Limb (tissue), 2 donors: ENCODE measurements around the gene COBLL1.
"Not testable (repeated sequence)": the region's sequence is repeated elsewhere in the genome, so short reads cannot be mapped to it uniquely, and the experiment has no call there.

Experiments
- DNase-seq, 2 donors: peaks; one replicate each; pipeline ENCODE4 v3.0.0-alpha.2; 2016; ENCODE audit errors: extremely low spot score in 2 of 2

Gene COBLL1, protein sequence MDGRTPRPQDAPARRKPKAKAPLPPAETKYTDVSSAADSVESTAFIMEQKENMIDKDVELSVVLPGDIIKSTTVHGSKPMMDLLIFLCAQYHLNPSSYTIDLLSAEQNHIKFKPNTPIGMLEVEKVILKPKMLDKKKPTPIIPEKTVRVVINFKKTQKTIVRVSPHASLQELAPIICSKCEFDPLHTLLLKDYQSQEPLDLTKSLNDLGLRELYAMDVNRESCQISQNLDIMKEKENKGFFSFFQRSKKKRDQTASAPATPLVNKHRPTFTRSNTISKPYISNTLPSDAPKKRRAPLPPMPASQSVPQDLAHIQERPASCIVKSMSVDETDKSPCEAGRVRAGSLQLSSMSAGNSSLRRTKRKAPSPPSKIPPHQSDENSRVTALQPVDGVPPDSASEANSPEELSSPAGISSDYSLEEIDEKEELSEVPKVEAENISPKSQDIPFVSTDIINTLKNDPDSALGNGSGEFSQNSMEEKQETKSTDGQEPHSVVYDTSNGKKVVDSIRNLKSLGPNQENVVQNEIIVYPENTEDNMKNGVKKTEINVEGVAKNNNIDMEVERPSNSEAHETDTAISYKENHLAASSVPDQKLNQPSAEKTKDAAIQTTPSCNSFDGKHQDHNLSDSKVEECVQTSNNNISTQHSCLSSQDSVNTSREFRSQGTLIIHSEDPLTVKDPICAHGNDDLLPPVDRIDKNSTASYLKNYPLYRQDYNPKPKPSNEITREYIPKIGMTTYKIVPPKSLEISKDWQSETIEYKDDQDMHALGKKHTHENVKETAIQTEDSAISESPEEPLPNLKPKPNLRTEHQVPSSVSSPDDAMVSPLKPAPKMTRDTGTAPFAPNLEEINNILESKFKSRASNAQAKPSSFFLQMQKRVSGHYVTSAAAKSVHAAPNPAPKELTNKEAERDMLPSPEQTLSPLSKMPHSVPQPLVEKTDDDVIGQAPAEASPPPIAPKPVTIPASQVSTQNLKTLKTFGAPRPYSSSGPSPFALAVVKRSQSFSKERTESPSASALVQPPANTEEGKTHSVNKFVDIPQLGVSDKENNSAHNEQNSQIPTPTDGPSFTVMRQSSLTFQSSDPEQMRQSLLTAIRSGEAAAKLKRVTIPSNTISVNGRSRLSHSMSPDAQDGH

DNA sequence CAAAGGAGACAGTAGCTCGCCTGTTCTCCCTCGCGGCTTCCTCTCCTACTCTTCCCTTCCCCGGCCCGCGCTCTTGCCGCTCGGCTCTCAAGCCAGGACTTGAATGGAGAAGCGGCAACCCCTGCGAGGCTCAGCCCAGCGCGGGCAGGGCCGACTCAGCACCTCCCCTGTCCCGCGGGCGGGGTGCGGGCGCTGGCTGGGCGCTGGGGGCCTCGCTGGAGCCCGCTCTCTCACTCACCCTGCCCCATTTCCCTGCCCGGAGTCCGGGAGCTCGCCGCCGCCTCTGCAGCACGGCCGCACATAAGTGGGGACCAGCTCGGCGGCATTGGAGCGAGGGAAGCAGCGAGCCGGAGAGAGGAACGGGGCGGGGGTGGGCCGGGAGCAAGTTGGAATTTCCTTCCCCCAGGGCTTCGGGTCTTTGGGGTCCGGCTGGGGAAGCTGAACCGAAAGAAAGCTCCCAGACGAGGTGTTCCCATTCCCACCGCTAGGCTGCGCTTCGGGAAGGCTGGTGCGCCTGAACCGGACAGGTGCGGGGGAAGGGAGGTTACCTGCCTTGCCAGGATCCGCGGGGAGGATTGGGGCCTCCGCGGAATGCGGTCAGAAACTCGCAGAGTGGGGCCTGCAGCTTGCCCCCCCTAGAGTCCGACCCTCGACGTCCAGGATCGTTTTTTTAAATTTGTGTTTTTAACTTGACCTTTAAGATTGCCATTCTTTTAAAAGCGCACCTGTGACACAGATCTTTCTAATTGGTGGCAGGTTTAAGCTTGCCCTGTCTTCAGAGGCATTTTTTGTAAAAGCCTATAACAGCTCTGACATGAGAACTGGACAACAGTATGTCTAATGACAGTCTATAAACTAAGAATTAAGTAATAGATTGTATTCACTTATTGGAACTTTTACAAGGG, at the start of gene COBLL1:
Gene COBLL1 (minus strand): TSS at position 105 of the 905 bp plus-strand sequence. CDS start 627 bp downstream, outside the sequence.
- DNase-seq: peak; percentile 67 to 86

DNA sequence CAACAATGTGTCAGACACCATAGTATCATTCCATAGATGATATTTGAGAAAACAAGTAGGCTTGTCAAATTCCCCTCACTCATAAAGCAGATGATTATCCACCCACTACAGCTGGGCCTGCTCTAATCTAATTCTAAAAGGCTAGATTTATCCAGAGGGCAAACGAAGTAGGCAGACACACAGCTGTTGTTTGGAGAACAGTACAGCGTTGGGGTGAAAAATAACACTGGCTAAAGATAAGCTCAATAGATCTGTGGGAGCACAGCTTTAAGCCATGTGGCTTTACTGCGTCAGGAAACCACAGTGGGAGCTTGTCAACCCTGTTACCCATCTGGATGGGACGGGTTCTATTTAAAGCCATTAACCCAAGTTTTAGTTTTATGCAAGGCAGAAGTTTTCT, 48.9 kb upstream of the COBLL1 start:
- DNase-seq: peak in 1 of 2 donors; percentile 62

DNA sequence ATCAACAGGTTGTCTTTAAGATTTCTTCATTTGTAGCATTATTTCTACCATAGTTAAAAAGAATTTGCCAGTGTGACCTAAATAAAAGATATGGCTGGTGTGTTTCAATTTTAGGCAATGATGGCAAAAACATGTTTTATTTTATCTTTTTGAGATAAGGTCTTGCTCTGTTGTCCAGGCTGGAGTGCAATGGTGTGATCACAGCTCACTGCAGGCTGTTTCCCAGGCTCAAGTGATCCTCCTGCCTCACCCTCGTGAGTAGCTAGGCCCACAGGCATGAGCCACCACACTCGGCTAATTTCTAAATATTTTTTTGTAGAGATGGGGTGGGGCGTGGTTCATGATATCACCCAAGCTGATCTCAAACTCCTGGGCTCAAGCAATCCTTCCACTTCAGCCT, 47.0 kb upstream of the COBLL1 start:
- DNase-seq: no peak

DNA sequence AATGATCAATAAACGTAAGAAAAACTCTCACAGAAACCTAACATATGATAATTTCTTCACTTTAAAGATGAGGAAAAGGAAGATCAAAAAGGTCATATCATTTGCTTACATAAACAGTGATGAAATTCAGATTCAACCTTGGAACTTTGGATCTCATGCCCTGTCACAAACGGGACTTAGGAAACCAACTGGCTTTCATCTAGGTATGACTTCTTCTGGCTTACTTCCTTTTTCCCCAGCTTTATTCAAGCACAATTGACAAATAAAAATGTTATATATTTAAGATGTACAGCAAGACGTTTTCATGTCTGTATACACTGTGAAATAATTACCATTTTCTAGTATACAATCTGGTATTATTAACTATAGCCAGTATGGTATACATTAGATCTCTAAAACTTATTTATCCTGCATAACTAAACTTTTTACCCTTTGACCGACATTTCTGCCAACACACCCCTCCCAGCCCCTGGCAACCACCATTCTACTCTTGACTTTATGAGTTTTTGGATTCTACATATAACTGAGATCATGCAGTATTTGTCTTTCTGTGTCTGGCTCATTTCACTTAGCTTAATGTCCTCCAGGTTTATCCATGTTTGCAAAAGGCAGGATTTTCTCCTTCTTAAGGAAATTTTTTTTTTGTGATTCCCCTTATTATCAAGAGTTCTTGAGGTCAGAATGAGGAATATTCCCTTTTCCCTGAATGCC, 46.0 kb upstream of the COBLL1 start:
- no peak for DNase-seq

DNA sequence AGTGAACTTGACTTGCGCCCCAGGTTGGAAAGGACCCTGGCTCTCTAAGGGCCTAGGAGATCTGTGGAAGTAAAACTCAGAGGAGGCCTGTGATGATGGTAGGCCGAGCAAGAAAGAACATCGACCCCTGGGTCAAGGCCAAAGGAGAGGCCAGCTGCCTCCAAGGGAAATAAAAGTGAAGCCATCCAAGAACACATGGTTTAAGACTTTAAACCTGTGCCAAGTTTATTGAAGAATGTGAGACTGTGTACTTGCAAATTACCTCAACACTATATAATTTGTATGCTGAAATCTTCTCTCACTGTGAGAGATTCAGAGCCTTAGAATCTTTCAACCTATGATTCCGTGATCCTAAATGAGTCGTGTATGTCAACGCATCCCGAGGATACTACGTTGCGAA, 40.7 kb upstream of the COBLL1 start:
- DNase-seq: no peak

DNA sequence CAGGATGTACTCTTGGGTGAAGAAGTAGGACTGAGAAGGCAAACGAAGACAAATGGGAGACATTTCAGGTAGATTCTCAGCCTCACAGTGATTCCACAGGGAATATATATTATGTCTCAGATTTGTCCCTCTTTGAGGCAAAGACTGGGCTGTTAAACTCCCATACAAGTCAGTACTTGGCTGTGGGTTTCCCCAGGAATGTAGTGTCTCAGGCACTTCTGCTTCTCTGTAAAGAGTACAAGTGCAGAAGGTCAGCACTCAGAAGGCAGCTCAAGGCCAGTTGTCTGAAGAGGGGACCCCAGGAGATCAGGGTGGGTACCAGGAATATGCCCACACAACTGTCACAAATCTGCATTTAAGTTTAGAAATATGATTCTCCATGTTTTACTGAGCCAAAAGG, 39.9 kb upstream of the COBLL1 start:
- no peak for DNase-seq

DNA sequence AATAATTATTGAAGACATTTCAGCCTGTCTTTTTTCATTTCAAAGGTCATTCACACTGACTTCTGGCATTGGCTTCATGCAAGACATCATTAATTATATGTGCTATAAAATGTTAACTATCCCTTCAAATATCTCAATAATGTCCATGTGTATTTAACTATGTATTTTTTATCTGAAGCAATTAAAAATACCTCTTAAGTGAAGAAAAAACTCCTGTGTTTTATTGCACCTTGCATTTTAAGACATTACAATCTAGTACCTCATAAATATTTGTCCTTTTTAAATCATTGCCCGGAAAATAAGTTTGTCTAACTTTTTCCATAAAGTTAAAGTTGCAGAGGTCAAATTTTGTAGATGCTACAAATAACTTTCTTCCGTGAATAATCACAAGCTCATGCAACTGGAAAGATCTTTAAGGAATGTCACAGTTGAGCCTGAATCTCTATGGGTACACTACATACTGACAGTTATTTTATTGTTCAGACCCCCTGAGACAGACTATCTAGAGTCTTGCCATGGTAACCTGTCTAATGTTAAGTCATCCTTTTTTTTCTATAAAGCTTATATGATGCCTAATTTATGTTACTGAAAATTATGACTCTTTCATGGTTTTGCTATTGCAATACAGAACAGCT, 38.4 kb upstream of the COBLL1 start:
- DNase-seq: no peak

DNA sequence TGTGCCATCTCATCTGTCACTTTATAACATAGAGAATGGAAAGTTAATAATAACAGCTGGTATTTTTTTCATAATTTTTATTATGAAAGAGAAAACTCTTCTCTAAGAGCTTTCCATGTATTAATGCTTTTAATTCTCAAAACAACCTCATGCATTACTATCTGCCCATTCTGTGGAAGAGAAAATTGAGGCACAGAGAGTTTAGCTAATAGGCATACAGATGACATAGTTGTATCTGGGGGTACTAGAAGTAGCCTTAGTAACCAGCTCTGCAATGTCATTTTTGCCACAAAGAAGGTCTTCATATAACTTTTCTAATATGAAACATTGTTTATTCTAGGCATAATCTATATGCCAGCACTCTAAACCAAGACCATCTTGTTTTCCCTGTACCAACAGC, 36.3 kb upstream of the COBLL1 start:
- DNase-seq: no peak

DNA sequence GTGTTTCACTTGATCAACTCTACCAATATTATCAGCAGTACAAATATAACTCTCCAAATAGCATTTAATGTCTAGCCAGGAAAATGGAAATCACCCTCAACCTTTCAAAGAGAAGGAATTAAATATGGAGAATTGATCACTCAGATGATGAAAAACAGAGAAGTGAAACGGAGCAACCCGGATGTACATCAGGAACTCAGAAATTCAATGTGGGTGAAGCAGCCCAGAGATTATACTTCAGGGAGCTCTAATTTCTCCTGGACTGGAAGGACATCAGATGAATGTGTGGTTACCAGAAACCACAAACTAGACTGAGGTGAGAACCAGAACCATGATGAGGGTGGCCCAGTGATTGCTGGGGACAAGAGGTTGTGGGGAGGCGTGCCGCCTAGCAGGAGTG, 35.5 kb upstream of the COBLL1 start:
- no peak for DNase-seq

DNA sequence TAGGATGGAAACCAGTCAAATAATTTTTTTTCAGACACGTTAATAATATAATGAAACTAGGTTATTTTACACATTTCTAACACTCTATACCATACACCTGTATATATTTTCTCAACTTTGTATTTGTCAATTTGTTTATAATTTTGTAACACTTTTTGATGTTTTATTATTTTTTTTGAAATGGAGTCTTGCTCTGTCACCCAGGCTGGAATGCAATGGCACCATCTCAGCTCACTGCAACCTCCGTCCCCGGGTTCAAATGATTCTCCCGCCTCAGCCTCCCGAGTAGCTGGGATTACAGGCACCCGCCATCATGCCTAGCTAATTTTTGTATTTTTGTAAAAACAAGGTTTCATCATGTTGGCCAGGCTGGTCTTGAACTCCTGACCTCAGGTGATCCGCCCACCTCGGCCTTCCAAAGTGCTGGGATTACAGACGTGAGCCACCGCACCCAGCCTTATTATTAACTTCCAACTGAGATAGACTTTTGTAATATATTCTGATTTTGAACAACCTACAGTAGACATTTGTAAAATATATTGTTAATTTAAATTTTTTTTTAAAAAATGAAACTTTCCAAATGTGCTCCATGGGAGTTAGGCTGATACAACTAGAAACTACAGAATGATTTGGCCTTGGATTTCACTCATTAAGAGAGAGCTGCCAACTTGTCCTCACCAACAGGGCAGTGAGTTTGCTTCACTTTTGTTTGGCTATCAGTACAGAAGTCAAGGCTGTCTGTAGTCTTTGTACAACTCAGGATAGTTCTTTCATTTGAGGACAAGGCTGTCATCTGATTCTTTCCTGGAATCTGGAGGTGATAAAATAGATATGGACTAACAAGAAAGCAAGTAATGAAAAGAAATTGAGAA, 33.9 kb upstream of the COBLL1 start:
- no peak for DNase-seq

DNA sequence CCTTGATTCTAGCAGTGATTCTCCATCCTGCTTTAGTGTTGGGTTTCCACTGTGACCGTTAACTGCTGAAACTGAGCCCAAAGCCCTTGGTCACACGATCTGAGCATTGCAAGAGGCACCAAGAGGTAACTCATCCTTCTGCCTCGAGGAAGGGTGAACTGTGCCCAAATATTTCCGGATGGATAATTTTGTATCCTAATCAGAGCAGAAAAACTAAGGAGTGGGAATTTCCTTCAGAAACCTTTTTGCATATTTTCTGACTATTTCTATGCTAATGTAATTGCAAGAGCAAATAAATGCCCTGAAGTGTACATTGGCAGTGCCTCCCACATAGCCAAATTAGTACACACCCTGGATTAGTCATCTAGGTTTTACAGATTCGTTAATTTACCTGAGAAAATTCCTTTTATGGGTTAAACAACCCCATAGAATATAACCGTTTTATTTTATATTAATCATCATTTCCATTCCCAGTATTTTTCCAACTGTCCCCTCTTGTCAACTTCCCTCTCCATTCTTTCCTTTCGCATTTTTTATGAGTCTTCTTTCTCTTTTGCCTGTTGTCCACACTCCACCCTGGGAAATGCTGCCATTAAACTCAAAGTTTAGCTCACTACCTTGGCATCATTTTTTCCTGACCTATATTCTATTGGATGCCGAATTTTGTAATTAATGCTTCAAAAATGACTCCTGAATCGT, 31.7 kb upstream of the COBLL1 start:
- DNase-seq: no peak

DNA sequence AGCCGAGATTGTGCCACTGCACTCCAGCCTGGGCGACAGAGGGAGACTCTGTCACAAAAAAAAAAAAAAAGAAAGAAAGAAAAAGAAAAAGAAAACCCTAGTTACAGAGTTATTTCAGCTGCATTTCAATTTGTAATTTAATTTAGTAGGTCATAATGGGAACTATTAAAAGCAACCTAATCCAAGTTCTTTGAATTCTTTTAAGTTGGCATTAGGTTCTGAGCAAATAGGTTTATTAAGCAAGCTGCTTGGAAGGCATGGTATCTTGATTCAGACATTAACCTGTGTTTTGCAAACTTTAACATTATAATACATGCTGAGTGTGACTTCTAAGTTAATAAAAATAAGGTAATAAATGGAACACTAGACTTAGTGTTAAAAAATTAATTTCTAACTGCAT, 29.8 kb upstream of the COBLL1 start:
- no peak for DNase-seq

DNA sequence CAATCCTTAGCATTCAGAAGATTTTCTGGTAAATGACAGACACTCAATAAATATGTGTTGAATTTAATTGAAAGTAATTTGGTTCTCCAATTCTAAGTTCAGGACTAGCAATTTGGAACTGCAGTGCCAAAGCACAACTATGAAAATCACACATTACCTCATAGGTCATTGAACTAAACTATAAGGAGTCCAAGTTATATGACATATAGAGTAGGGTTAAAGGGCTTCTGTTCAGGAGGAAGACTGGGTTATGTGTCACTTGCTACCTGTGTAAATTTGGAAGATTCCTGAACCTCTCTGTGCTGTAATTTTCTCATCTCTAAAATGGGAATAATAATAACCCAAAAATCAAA, 27.8 kb upstream of the COBLL1 start:
- no peak for DNase-seq

DNA sequence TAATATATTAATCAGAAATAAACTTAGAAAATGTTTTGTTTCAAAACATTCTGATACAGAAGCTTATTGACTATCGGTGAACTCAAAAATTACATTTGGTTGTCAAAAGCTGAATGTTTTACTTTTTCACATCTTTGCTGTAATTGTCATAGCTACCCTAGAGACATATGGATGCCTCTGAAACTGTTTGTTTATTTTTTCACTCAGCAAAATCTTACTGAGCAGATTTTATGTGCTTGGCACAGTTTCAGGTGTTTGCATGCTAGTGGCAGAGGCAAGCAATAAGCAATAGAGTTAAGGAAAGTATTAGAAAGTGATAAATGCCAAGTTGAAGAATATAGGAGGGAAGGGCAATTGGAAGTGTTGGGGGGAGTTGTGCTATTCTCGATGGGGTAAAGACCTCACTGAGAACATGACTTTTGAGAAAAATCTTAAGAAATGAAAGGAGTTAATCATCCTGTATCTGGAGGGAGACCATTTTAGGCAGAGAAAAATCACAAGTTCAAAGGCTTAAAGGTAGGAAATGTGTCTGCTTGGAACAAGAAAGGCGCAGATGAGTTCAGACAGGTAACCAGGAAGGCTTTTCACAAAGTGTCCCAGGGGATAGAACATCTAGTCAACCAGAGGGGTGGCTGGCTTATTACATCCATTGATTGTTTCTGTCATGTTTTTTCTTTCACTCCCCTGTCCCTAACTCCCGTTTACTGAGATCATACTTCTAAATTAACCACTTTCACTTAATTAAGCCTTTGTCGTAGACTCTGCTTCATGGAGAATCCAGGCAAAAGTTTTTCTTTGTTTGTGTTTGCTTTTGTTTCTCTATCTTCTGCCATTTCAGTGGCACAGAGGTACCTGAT, 27.2 kb upstream of the COBLL1 start:
- DNase-seq: no peak

DNA sequence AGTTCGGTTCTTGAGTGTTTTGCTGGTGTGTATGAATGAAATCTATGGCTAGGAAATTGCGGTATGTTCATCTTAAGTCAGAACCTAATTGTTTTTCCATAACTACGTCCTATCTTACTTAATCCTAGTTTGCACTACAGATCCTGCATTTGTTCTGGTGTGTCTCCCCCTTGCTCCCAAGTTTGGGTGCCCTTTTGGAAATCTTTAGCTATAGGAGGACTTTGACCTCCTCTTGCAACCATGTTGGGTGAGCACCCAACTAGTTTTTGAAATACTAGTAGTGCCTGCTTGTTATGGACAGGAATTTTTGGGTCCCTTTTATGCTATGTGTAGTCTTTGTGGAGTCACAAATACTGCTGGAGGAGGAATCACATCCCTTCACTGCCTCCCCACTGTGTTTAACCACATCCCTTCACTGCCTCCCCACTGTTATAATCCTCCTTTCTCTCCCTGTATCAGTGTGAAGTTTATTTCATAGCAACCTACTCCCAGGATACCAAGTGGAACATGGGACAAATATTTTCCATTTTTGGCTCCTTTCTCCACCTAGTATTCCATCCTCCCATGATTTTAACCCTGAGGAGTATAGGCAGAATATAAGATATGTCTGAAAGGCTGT, 26.3 kb upstream of the COBLL1 start:
- DNase-seq: no peak

DNA sequence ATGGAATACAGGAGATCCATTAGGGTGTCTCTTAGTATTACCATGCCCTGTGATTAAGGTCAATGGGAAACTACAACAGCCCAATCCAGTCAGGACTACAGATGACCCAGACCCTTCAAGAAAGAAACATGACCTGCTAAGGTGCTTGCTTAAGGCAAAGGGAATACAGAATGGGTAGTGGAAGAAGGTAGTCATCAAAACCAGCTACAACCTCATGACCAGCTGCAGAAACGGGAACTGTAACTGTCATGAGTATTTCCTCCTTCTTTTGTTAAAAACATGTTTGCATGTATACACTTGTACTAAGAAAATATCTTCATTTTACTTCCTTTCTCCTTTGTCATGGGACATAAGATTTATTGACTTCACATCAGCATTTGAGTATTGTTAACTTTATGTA, 24.8 kb upstream of the COBLL1 start:
- DNase-seq: not testable (repeated sequence)

DNA sequence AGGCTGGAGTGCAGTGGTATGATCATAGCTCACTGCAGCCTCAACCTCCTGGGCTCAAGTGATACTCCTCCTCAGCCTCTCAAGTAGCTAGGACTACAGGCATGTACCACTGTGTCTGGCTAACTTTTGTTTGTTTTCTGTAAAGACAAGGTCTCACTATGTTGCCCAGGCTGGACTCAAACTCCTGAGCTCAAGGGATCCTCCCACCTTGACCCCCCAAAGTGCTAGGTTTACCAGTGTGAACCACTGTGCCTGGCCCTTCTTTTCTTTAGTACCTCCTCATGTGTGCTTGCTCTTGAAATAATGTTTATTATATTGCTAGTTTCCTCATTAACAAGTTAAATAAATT, 19.0 kb upstream of the COBLL1 start:
- DNase-seq: no peak
